HS-5 (cell line): ENCODE data around the gene HNRNPLL.

ENCODE experiments used
- DNase-seq: peaks from one replicate; pipeline ENCODE4 v3.0.0-alpha.2; 2012; ENCODE audit warnings: low read depth

The HNRNPLL gene

DNA sequence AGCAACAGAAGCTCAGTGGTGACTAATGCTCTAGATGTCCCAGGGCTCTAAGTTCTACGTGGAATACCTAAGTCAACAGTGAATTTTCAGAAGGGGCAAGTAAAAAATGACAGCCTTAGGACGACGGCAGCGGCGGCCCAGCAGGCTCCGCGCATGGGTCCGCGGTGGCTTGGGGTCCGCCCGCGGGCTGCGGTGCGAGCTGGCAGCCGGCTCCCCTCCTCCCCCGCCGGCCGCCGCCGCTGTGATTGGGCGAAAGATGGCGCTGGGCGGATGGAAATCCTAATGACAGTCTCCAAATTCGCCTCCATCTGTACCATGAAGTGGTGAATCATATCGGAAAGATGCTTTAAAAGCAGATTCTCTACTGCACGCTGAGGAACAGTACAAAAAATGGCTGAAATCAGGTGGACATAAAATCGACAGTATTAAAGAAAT is 74.7 kb downstream of the HNRNPLL start:
- peak; percentile 46 for DNase-seq

DNA sequence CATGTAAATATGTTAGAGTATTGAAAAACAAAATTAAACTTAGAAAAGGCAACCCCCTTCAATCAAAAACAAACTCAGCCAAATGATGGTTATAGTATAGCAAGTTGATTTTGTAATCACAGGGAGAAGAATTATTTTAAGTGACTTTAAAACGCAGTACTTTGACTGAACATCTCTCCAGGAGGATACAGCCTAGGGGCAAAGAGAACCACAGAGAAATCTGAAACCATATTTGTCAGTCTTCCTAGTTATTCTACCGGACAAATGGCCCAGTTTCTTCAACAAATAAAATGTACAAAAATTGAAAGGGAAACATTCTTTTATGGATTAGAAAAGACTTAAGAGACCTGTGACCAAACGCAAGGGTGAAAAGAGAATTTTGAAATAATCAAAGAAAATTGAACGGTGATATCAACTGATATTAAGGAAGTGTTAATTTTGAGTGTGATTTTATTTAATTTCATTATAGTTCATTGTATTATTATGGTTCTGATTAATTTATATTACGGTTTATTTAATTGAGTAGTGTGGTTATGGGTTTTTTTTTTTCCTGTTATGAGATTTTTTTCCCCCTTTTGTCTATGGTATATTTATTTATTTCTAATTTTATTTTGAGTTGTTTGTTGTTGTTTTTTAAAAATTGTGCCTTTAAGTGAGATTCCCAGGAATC is 75.3 kb downstream of the HNRNPLL start:
- no peak for DNase-seq

DNA sequence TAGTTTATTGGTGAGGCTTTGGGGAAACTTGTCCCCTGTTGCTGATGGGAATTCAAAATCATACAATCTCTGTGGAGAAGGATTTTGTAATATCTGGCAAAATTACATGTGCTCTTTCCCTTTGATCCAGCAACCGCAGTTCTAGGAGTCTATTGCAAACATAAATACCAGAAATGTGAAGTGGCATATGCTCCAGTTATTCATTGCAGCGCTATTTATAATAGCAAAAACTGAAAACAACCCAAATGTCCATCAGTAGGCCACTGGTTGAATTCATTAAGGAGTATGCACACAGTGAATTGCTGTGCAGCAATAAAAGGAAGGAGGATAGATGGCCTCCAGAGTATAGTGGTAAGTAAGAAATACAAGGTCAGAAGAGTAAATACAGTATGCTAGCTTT is 76.5 kb downstream of the HNRNPLL start:
- DNase-seq, result peak; percentile 85

DNA sequence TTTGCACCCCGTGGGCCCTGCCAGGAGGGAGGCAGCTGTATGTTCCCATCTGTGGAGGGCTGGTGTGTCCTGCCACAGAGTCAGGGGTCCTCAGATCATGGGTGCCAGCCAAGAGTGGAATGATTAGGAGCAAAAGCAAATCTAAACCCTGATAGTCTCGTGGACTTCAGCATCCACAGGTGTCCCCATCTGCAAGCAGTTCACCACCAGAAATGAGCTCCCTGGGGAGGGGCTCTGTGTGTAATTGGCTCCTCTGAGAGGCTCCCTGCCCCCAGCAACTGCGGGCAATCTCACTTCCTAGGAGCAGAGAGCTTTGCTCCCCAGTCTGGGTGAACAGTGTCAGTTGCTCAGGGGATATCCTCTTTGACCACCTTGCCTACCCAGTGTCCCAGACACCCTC is 78.1 kb downstream of the HNRNPLL start:
- no peak for DNase-seq

DNA sequence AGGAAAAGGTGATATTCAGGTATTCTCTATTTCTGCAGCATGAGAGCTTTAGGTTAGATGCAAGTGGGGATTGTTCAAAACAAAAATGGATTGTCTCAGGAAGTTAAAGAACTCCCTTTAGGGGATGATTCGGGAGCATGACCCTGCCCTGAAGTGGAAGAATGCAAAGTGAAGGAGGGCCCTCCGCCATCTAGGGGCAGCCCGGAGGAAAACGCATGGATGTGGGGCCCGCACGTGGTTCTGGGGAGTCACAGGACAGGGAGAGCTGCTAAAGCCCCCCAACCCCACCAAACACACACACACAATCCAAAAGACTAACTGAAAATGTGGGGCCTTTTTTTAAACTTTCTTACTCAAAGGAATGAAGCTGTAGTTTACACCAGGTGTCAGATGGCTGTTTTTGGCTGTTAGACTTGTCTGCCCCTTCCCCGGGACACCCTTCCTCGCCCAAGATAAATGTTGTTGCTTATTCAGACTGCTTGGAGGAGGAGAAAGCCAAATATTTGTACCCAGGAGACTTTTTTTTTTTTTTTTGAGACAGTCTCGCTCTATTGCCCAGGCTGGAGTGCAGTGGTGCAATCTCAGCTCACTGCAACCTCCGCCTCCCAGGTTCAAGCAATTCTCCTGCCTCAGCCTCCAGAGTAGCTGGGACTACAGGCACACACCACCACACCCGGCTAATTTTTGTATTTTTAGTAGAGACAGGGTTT is 78.8 kb downstream of the HNRNPLL start:
- no peak for DNase-seq

DNA sequence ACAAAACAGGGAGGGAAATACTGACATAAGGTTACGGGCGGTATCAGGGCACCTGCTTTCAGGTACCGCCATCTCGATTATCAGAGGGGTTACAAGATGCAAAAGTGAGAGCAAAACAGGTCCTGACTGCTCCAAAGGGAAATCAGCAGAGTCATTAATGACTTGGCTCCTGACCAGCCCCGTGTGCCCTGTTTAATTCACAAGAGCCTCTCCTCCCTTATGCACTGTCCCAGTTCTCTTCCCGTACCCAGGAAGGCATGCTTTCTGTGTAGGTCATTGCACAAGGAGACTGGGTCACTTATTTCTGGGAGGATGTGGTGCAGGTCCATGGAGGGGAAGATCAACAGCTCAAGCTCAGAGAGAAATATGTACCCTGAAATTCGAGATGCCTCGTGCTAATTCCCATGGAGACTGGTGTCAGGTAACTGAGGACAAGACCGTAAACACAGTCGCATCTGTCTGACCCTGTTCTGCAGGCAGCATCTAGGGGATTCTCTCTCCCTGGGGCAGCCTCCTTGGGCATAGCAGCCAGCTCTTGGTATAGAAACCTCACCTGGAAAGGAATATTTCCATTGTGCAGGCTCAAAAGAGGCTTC is 79.9 kb downstream of the HNRNPLL start:
- no peak for DNase-seq

DNA sequence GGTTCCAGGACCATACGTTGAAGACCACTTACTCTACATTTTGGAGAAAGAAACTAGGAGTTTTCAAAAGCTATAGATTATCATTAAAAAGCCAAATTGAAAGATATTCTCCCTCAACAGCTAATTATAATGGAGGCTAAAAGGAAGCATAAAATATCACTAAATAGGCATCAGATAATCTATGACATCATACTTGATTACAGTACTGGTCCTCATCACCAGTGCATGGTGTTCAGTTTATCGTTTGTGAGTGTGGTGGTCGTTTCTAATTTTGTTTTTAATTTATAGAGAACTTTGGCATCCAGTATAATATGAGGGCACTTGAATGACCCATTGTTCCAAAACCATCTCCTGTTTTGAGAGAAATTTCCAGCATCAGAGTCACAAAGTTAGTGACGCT is 80.9 kb downstream of the HNRNPLL start:
- DNase-seq, result no peak

DNA sequence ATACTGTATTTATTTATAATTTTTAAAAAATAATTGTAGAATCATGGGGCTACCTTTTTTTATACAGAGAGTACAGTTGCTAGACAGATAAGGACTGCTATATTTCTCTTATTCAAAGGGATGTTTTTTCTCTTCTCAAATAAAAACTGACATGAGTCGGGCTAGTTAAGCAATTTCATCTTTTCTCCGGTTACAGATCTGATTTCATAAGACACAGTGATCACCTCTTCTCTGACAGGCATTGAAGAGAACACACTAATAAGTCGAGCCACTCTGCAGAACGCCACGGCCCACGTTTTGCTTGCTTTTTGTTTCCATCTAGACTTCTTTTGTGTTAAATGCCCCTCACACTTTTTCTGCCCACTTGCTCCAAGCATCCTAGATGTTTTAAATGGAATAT is 85.4 kb downstream of the HNRNPLL start:
- no peak for DNase-seq

DNA sequence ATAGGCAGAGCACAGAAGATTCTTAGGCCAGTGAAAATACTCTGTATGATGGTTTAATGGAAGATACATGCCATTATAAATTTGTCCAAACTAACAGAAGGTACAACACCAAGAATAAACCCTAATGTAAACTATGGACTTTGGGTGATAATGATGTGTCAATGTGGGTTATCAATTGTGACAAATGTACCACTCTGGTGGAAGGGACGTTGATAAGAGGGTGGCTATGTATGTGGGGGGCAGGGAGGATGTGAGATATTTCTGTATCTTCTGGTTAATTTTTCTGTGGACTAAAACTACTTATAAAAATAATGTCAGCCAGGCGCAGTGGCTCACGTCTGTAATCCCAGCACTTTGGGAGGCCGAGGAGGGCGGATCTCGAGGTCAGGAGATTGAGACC is 86.2 kb downstream of the HNRNPLL start:
- no peak for DNase-seq

DNA sequence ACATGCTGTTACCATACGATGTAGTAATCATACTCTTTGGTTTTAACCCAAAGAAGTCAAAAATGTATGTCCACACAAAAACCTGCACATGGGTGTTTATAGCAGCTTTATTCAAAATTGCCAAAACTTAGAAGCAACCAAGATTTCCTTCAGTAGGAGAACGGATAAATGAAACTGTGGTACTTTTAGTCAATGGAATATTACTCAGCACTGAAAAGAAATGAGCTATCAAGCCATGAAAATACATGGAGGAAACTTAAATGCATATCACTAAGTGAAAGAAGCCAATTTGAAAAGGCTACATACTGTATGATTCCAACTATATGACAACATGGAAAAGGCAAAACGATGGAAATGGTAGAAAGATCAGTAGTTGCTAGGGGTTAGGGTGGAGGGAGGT is 86.6 kb downstream of the HNRNPLL start:
- DNase-seq, result no peak

DNA sequence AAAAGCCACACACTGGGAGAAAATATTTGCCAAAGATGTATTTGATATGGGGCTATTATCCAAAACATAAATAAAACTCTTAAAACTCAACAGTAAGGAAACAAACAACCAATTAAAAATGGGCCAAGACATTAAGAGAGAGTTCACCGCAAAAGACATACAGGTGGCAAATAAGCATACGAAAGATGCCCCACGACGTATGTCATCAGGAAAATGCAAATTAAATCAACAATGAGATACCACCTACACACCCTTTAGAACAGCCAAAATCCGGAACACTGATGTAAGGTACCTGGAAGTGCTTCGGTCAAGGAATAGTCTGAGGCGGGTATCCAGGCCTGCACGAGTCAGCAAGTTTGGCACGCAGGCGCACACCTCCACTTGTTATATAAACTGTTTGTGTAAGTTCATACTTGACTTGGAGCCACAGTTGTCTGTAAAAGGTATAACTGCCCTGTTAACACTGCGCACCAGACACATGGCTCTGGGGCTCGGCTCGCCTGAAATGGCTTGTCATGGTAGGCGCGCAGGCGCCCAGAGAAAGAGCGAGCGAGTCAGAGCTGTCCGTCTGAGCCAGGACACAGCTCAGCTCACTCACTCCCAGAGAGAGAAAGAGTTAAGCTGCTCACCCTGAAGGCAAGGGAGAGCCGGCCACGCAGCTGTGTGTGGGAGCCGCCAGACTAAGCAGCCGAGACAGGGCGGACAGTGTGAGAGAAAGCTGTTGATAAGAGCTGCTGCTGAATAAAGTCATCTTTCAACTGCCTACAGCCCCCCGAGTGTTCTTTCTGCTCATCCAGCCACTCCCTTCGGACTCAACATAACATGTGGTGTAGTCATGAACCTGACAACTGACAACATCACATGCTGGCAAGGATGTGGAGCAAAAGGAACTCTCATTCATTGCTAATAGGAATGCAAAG is 87.3 kb downstream of the HNRNPLL start:
- no peak for DNase-seq

DNA sequence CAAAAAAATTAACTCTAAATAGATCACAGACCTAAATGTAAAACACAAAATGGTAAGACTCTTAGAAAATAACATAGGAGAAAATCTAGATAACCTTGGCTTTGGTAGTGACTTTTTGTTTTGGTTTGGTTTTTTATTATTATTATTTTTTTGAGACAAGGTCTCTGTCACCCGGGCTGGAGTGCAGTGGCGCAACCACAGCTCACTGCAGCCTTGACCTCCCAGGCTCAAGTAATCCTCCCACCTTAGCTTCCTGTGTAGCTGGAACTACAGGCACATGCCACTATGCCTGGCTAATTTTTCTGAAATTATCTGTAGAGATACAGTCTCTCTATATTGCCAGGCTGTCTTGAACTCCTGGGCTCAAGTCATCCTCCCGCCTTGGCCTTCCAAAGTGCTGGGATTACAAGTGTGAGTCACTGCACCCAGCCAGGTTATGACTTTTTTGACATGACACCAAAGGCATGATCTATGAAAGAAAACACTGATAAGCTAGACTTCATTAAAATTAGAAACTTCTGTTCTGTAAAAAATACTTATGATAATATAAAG is 88.0 kb downstream of the HNRNPLL start:
- DNase-seq, result no peak

DNA sequence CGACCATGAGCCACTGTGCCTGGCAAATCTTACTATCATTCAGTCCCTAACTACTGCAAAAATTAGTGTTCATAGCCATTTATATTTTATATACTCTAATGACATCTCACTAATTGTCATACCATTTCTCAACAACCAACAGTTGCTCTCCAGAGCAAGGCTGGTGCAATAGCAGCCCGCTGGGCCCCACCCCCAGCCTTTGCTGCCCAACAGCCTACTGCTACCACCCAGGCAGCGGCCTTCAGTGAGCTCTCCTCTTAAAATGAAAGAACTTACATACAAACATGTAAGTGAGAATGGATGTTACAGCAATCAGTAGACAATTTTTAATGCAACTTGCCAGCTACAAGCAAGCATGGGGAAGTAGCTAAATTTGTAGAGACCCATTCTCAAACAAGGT is 90.5 kb downstream of the HNRNPLL start:
- no peak for DNase-seq
